Activated T-cell treated with anti-CD3 and anti-CD28 coated beads, Interleukin-2, amount 50 U/mL, for 4 hours (primary cell): ENCODE data around the gene SSH2. TPM values are rescaled to one million over a fixed set of nuclear protein-coding genes. Genes with fewer than 3 reads are reported as not detected.
"Not testable (repeated sequence)": the region's sequence is repeated elsewhere in the genome, so short reads cannot be mapped to it uniquely, and the experiment has no call there.

Experiments
- ATAC-seq, 2 donors: fragments of 200-7000 bp; cut with Tn5 transposase; one replicate each; pipeline ENCODE4 v1.10.0; 2021
- DNase-seq: peaks from one replicate; pipeline ENCODE4 v3.0.0-alpha.2; 2020
- H3K27me3 Mint-ChIP-seq: one replicate; pipeline ENCODE4 v1.8.0; 2021; ENCODE audit warnings: low read depth, mixed read lengths
- H3K36me3 Mint-ChIP-seq: one replicate; pipeline ENCODE4 v1.8.0; 2022; ENCODE audit warnings: mixed read lengths; ENCODE audit not compliant: insufficient read depth
- H3K4me1 Mint-ChIP-seq: one replicate; pipeline ENCODE4 v1.8.0; 2021; ENCODE audit warnings: low read depth, mixed read lengths
- H3K4me3 Mint-ChIP-seq: one replicate; pipeline ENCODE4 v1.8.0; 2021; ENCODE audit warnings: mild to moderate bottlenecking, moderate library complexity, mixed read lengths
- H3K9me3 Mint-ChIP-seq: one replicate; pipeline ENCODE4 v1.8.0; 2021; ENCODE audit warnings: mixed read lengths
- total RNA-seq, 3 donors: library from RNA; stranded (reverse); gene quantifications; one replicate each; pipeline ENCODE4 v1.2.1, GENCODE V29; 2021

SSH2 gene
- total RNA-seq, 3 donors from 2014 or later, result 25.0 to 27.0 (median 25.9) TPM

DNA sequence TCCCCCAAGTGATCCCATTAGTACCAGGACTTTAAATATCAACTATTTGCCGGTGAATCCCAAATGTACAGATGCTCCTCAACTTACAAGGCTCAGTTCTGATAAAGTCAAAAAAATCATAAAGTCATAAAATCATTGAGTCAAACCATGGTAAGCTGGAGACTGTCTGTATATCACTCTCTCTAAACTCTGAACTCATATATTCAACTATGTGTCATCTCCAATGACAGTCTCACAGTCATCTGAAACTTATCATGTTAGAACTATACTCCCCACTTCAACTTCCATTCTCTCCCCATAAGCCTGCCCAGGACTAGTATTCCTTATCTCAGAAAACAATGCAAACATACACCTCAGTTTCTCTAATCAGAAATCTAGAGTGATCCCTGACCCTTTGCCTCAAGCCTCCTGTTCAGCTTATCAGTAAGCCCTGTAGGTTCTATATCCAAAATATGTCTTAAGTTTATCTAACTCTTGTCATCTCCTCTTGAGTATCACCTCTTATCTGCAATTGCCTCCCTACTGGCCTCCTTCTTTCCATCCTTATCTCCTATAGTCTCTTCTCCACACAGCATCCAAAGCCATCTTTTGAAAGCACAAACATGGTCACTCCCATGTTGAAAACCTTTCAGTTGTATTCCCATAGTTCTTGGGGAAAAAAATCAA, 55.0 kb downstream of the SSH2 start:
- ATAC-seq (peak in 1 of 2 donors; percentile 43), DNase-seq (no peak)
- Mint-ChIP-seq H3K4me1 (peaks cover 16% of the 10 kb centered on the region), H3K36me3 (peaks cover 10% of the 10 kb centered on the region), H3K9me3 (no peaks in the 10 kb centered on the region), H3K4me3 (no peak overlapping the region), H3K27me3 (no peaks in the 10 kb centered on the region)

DNA sequence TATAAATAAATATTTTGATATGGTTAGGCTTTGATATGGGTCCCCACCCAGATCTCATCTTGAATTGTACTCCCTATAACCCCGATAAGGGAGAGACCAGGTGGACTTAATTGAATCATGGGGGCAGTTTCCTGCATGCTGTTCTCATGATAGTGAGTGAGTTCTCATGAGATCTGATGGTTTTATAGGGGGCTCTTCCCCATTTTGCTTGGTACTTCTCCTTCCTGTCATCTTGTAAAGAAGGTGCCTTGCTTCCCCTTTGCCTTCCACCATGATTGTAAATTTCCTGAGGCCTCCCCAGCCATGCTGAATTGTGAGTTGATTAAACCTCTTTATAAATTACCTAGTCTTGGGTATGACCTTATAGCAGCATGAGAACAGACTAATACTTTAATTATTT, 55.7 kb downstream of the SSH2 start:
- ATAC-seq, H3K36me3 Mint-ChIP-seq, DNase-seq, H3K9me3 Mint-ChIP-seq, H3K4me3 Mint-ChIP-seq, H3K27me3 Mint-ChIP-seq: not testable (repeated sequence)
- H3K4me1 Mint-ChIP-seq, result peaks cover 16% of the 10 kb centered on the region

DNA sequence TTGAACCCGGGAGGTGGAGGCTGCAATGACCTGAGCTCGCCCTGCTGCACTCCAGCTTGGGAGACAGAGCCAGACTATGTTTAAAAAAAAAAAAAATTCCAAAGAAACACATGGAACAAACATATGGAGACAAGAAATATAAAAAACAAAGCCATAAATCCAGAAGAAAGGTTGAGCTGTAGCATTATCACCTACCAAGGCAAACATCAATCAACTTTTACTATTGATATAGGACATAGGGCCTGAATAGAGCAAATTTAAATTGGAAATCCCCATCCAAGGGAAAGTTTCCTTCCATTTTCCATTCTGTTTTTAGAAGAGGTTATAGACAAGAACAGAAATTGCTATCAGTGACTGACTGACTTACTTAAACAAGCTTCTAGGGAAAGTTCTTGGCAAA, 56.6 kb downstream of the SSH2 start:
- Mint-ChIP-seq H3K27me3 (no peaks in the 10 kb centered on the region), H3K9me3 (no peaks in the 10 kb centered on the region), H3K36me3 (peaks cover 10% of the 10 kb centered on the region), H3K4me3 (no peak overlapping the region), H3K4me1 (peaks cover 16% of the 10 kb centered on the region)
- ATAC-seq, result no peak
- no peak for DNase-seq

DNA sequence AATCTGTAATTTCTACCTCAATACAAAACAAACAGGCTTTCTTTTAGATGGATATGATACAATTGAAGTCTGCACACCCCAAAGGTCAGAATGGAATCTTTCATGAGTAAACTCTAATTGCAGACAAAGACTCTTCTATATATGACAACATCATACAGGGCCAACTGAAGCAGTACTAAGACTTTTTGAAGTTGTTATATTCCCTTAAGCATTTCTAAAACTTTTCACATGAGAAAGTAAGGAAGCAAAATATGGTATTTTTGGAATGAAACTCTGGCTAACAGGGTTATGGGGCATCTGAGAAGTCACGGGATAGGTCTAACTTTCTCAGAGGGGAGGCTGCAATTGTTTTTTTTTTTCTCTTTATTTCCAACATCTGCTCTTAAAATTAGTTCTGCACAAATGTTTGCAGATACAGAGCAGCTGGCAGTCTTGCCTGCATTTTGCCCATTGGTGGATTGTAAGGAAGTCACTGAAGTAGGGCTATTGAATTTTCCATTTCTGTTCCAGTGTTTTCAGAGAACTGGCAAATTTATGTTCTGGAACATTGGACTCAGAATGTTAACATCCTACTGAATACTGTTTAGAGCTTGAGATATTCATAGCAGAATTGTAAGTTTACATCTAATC, 59.1 kb downstream of the SSH2 start:
- no peaks in the 10 kb centered on the region for H3K27me3 Mint-ChIP-seq
- no peak for DNase-seq
- ATAC-seq, result no peak
- peaks cover 4% of the 10 kb centered on the region for H3K36me3 Mint-ChIP-seq
- peaks cover 24% of the 10 kb centered on the region for H3K4me1 Mint-ChIP-seq
- H3K9me3 Mint-ChIP-seq, result no peaks in the 10 kb centered on the region
- no peak overlapping the region for H3K4me3 Mint-ChIP-seq

DNA sequence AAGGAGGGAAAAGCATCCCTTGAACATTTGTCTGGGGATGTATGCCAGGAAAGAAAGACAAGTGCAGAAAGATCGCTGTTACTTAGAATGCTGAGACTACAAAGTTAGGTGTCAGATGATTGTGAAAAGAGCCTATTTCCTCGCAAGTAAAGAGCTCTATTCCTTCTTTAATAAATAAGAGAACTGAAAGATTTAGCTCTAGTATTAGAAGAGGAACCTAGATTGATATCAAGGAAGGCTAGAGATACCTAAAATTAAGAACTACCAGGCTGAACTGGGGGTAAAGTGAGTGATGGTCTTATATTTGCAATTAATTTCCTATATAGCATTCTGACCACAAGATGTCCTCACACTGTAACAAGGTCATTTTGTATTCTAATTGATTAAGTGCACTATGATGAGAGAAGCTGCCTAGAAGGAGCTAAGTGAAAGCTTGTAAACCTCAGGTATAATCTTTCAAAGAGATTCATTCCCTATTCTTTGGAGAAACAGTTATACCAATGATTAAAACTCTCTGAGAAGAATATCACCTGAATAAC, 62.3 kb downstream of the SSH2 start:
- H3K4me3 Mint-ChIP-seq, result no peak overlapping the region
- H3K9me3 Mint-ChIP-seq, result no peaks in the 10 kb centered on the region
- H3K4me1 Mint-ChIP-seq, result peaks cover 16% of the 10 kb centered on the region
- H3K36me3 Mint-ChIP-seq, result no peaks in the 10 kb centered on the region
- H3K27me3 Mint-ChIP-seq, result no peaks in the 10 kb centered on the region
- DNase-seq (no peak), ATAC-seq (no peak)

DNA sequence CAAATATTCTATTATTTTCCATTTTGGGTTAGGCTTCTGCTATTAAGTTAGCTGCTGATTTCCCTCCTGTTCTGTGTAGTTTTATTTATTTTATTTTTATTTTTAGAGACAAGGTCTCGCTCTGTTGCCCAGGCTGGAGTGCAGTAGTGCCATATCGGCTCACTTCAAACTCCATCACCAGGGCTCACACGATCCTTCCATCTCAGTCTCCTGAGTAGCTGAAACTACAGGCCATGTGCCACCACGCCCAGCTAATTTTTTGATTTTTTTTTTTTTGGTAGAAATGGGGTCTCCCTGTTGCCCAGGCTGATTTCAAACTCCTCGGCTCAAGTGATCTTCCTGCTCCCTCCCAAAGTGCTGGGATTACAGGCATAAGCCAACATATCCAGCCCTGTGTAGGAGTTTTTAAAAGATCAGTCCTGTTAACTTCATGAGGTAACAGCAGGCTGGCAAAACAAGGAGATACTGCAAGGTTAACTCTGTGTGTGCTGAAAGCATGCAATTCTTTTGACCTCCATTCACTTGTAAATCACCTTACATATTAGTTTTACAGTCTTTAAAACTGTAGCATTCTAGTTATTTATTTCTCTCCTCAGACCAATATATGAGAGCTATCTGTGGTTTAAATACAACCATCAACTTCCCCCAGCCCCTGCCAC, 63.2 kb downstream of the SSH2 start:
- DNase-seq, result no peak
- Mint-ChIP-seq H3K9me3 (no peaks in the 10 kb centered on the region), H3K27me3 (no peaks in the 10 kb centered on the region), H3K4me3 (no peak overlapping the region), H3K4me1 (peaks cover 15% of the 10 kb centered on the region), H3K36me3 (no peaks in the 10 kb centered on the region)
- no peak for ATAC-seq

DNA sequence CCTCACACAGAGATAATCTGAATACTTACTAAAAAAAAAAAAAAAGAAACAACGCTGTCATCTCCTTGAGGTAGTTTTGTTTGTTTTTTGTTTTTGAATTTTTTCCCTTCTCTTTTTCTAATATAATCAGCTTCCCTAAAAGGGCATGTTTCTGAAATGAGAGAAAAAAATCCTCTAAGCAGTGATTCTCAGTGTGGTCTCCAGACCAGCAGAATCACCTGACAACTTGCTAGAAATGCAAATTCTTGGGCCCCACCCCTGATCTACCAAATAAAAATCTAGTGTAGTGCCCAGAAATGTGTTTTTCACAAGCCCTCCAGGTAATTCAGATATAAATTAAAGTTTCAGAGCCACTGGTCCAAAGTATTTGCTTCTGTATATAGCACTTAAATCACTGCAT, 65.4 kb downstream of the SSH2 start:
- H3K4me3 Mint-ChIP-seq, result no peak overlapping the region
- DNase-seq (no peak), ATAC-seq (no peak)
- H3K4me1 Mint-ChIP-seq, result peaks cover 16% of the 10 kb centered on the region
- H3K36me3 Mint-ChIP-seq, result peaks cover 2% of the 10 kb centered on the region
- no peaks in the 10 kb centered on the region for H3K27me3 Mint-ChIP-seq
- no peaks in the 10 kb centered on the region for H3K9me3 Mint-ChIP-seq

DNA sequence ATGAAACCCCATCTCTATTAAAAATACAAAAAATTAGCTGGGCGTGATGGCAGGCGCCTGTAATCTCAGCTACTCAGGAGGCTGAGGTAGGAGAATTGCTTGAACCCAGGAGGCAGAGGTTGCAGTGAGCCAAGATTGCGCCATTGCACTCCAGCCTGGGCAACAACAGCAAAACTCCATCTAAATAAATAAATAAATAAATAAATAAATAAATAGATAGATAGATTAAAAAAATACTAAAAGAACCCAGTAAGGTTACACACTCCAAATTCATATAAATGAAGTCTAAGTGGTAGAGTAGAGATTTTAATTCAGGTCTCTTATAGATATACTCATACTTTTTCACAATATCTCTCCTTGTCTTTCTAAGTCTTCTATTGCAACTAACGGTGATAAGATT, 65.9 kb downstream of the SSH2 start:
- not testable (repeated sequence) for DNase-seq, H3K27me3 Mint-ChIP-seq, H3K36me3 Mint-ChIP-seq, H3K4me3 Mint-ChIP-seq, ATAC-seq, H3K9me3 Mint-ChIP-seq
- peaks cover 16% of the 10 kb centered on the region for H3K4me1 Mint-ChIP-seq

DNA sequence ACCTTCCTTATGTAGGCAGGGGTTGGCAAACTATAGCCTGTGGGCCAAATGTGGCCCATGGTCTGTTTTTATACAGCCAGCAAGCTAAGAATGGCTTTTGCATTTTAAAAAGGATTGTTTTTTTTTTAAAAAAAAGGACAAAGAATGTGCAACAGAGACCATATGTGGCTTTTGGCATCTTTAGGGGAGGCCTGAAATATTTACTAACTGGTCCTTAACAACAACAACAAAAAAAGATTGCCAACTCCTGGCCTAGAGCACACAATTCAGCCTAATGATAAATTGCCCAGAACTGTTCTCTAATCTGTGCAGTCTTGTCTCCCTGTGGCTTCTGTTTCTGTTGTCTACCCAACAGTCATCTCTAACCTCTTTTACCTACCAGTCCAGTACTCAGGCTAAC, 67.1 kb downstream of the SSH2 start:
- Mint-ChIP-seq H3K9me3 (peaks cover 5% of the 10 kb centered on the region), H3K36me3 (peaks cover 2% of the 10 kb centered on the region), H3K4me3 (no peak overlapping the region), H3K4me1 (peaks cover 13% of the 10 kb centered on the region), H3K27me3 (no peaks in the 10 kb centered on the region)
- DNase-seq (no peak), ATAC-seq (no peak)

DNA sequence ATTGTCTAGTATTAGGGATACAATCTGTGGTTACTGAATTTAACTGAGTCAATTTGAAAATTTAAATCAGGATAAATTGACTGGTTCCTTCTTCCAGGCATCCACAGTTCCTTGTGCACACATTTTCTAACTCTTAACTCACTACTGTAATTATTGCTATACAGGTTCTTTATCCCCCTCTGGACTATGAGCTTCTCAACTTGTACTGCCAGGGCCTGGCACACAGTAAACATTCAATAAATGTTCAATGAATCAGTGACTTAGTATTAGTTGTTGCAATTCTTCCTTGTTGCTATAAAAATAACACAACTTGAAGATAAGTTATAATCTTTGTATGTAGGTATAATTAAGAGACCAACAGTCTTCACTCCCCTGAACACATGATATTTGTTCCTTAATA, 67.9 kb downstream of the SSH2 start:
- Mint-ChIP-seq H3K36me3 (peaks cover 5% of the 10 kb centered on the region), H3K4me1 (peaks cover 8% of the 10 kb centered on the region), H3K4me3 (no peak overlapping the region), H3K27me3 (no peaks in the 10 kb centered on the region), H3K9me3 (peaks cover 10% of the 10 kb centered on the region)
- DNase-seq, result no peak
- ATAC-seq, result no peak

DNA sequence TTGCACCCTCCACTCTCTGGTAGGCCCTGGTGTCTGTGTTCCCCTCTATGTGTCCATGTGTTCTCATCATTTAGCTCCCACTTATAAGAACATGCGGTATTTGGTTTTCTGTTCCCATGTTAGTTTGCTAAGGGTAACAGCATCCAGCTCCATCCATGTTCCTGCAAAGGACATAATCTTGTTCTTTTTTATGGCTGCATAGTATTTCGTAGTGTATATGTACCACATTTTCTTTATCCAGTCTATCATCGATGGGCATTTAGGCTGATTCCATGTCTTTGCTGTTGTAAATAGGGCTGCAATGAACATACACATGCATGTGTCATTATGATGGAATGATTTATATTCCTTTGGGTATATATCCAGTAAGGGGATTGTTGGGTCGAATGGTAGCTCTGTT, 70.6 kb downstream of the SSH2 start:
- H3K36me3 Mint-ChIP-seq, DNase-seq, H3K4me3 Mint-ChIP-seq, H3K4me1 Mint-ChIP-seq, H3K27me3 Mint-ChIP-seq, ATAC-seq: not testable (repeated sequence)
- peaks cover 14% of the 10 kb centered on the region for H3K9me3 Mint-ChIP-seq

DNA sequence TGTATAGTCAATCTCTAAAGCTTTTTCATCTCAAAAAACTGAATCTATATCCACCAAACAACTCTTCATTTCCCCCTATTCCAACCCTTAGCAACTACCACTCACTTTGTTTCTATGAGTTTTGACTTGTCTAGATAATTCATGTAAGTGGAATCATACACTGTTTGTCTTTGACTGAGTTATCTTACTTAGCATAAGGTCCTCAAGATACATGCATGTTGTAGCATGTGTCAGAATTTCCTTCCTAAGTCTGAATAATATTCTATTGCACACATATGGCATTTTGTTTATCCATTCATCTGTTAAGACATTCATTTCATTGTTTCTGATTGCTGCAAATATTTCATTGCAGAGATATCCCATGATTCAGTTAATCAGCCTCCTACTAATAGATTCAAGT, 72.2 kb downstream of the SSH2 start:
- DNase-seq, result no peak
- H3K4me1 Mint-ChIP-seq, result peaks cover 5% of the 10 kb centered on the region
- peaks cover 10% of the 10 kb centered on the region for H3K36me3 Mint-ChIP-seq
- no peaks in the 10 kb centered on the region for H3K27me3 Mint-ChIP-seq
- no peak overlapping the region for H3K4me3 Mint-ChIP-seq
- no peak for ATAC-seq
- peaks cover 14% of the 10 kb centered on the region for H3K9me3 Mint-ChIP-seq

DNA sequence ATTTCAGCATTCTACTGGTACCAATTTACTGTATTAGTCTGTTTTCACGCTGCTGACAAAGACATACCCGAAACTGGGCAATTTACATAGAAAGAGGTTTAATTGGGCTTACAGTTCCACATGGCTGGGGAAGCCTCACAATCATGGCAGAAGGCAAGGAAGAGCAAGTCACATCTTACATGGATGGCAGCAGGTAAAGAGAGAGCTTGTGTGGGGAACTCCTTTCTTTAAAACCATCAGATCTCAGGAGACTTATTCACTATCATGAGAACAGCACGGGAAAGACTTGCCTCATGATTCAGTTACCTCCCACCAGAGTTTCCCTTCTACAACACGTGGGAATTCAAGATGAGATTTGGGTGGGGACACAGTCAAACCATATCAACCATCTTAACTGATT, 72.9 kb downstream of the SSH2 start:
- peaks cover 14% of the 10 kb centered on the region for H3K9me3 Mint-ChIP-seq
- DNase-seq, ATAC-seq, H3K27me3 Mint-ChIP-seq, H3K4me3 Mint-ChIP-seq, H3K4me1 Mint-ChIP-seq: not testable (repeated sequence)
- peaks cover 10% of the 10 kb centered on the region for H3K36me3 Mint-ChIP-seq

DNA sequence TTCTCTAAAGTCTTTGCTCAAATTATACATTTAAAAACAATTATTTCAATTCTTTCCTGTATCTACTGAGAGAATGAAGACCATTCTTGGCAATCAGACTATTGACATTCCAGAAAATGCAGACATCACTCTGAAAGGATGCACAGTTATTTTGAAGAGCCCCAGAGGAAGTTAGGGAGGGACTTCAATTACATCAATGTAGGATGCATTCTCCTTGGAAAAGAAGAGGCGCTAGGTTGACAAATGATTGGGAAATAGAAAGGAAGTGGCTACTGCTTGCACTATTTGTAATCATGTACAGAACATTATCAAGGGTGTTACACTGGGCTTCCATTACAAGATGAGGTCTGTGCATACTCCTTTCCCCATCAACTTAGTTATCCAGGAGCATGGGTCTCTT, 74.3 kb downstream of the SSH2 start:
- ATAC-seq (no peak), DNase-seq (no peak)
- Mint-ChIP-seq H3K9me3 (peaks cover 14% of the 10 kb centered on the region), H3K27me3 (no peaks in the 10 kb centered on the region), H3K4me1 (peaks cover 5% of the 10 kb centered on the region), H3K36me3 (peaks cover 12% of the 10 kb centered on the region), H3K4me3 (no peak overlapping the region)

DNA sequence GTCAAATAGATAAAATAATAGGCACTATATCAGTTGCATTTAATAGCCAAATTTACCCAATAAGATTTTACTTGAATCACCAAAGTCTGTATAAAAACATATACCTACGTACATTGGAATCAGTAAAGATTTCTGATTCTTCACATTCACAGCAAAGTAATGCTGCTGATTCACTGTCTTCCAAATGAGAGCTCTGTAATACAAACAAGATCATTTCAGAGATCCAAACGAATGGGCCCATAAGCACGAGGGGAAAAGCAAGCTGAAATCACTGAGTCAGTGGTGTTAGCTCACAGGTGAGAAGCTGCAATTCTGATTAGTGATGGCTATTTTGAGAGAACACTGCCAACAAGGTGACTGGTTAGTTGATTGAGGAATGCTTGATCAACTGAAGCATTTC, 81.3 kb downstream of the SSH2 start:
- ATAC-seq (no peak), DNase-seq (no peak)
- Mint-ChIP-seq H3K27me3 (no peaks in the 10 kb centered on the region), H3K36me3 (peaks cover 8% of the 10 kb centered on the region), H3K9me3 (no peaks in the 10 kb centered on the region), H3K4me1 (no peaks in the 10 kb centered on the region), H3K4me3 (no peak overlapping the region)
